OCI-LY3 (cell line): ENCODE measurements around the gene NGF.

ENCODE experiments used
- H2AFZ ChIP-seq: fragments of 200-600, 300-600 bp; shearing (Covaris generic); 2 replicates; pipeline ENCODE4 v1.6.0; 2014; ENCODE audit warnings: antibody characterized with exemption, low read depth, low read length
- H3K27ac ChIP-seq: fragments of 200-600, 300-600 bp; sonication (generic); 2 replicates; pipeline ENCODE4 v1.5.1; 2014; ENCODE audit warnings: mild to moderate bottlenecking, low read length, moderate library complexity, mixed read lengths
- H3K27me3 ChIP-seq: fragments of 200-600, 300-600 bp; sonication (generic); 2 replicates; pipeline ENCODE4 v1.6.1; 2014; ENCODE audit warnings: low read depth, low read length, mixed read lengths
- H3K36me3 ChIP-seq: fragments of 200-600, 300-600 bp; sonication (generic); replicated peaks from 2 replicates; pipeline ENCODE3; 2014; ENCODE audit warnings: low read depth, low read length, mixed read lengths
- H3K4me1 ChIP-seq: fragments of 300-600, 200-600 bp; sonication (generic); 2 replicates; pipeline ENCODE4 v1.6.1; 2014; ENCODE audit warnings: low read length, mixed read lengths
- H3K4me2 ChIP-seq: fragments of 200-600, 300-600 bp; sonication (generic); 2 replicates; pipeline ENCODE4 v1.6.1; 2014; ENCODE audit warnings: low read length, mixed read lengths
- H3K4me3 ChIP-seq: fragments of 300-600, 200-600 bp; sonication (generic); 2 replicates; pipeline ENCODE4 v1.5.1; 2014; ENCODE audit warnings: antibody characterized with exemption, mild to moderate bottlenecking, low read length, moderate library complexity
- H3K79me2 ChIP-seq: fragments of 300-600, 200-600 bp; shearing (Covaris generic); 2 replicates; pipeline ENCODE4 v1.6.1; 2014; ENCODE audit warnings: mild to moderate bottlenecking, low read length, mixed read lengths
- H3K9ac ChIP-seq: fragments of 300-600, 200-600 bp; shearing (Covaris generic); 2 replicates; pipeline ENCODE4 v1.6.0; 2014; ENCODE audit warnings: mild to moderate bottlenecking, low read length, moderate library complexity
- H3K9me3 ChIP-seq: fragments of 200-600, 300-600 bp; shearing (Covaris generic); 2 replicates; pipeline ENCODE4 v1.6.1; 2014; ENCODE audit warnings: low read length, mixed read lengths; ENCODE audit not compliant: insufficient read depth
- H4K20me1 ChIP-seq: fragments of 200-600, 300-600 bp; sonication (generic); 2 replicates; pipeline ENCODE4 v1.6.1; 2016; ENCODE audit warnings: low read length, mixed read lengths; ENCODE audit not compliant: insufficient read depth
- EZH2phosphoT487 ChIP-seq: fragments of 200-600 bp; shearing (Covaris generic); IDR thresholded peaks from 2 replicates; pipeline ENCODE4 v1.6.1; 2018; ENCODE audit warnings: antibody characterized with exemption, mixed run types, low read depth
- TF ChIP-seq, protein P1 (sequence below): fragments of 200-600, 300-600 bp; sonication (generic); IDR thresholded peaks from 2 replicates; pipeline ENCODE4 v1.5.1; 2014; ENCODE audit warnings: antibody characterized with exemption, low read length, low read depth

Gene NGF

DNA sequence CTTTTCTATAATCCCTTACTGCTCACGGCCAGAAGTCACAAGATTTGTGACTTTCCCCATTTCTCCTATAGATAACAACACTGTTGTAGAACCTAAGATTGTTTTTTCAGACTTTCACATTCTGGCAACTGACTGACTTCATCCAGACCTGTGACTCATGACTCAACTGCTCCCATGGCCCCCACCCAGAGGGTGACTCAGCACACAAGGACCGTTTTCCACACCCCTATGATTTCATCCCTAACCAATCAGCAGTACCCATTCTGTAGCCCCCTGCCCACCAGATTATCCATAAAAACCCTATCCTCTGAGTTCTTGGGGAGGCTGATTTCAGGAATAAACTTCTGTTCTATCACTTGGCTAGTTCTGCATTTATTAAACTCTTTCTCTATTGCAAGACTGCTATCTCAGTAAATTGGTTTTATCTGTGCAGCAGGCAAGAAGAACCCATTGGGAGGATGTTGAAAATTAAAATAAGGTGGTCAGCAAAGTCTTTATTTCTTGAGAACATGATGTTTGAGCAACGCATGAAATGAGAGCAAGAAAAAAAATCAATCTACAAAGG lies 79.7 kb downstream of the NGF start:
- Histone ChIP-seq H3K36me3 (no peaks in the 10 kb centered on the region), H3K4me1 (no peaks in the 10 kb centered on the region), H3K27ac (no peak overlapping the region), H3K79me2 (no peaks in the 10 kb centered on the region), H3K9ac (no peak overlapping the region), H2AFZ (no peak overlapping the region), H3K4me3 (no peak overlapping the region), H3K4me2 (no peak overlapping the region), H3K27me3 (no peaks in the 10 kb centered on the region), H3K9me3 (no peaks in the 10 kb centered on the region), H4K20me1 (no peaks in the 10 kb centered on the region)
- no peak for TF ChIP-seq EZH2phosphoT487
- TF ChIP-seq, protein P1, sequence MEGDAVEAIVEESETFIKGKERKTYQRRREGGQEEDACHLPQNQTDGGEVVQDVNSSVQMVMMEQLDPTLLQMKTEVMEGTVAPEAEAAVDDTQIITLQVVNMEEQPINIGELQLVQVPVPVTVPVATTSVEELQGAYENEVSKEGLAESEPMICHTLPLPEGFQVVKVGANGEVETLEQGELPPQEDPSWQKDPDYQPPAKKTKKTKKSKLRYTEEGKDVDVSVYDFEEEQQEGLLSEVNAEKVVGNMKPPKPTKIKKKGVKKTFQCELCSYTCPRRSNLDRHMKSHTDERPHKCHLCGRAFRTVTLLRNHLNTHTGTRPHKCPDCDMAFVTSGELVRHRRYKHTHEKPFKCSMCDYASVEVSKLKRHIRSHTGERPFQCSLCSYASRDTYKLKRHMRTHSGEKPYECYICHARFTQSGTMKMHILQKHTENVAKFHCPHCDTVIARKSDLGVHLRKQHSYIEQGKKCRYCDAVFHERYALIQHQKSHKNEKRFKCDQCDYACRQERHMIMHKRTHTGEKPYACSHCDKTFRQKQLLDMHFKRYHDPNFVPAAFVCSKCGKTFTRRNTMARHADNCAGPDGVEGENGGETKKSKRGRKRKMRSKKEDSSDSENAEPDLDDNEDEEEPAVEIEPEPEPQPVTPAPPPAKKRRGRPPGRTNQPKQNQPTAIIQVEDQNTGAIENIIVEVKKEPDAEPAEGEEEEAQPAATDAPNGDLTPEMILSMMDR = no peak

DNA sequence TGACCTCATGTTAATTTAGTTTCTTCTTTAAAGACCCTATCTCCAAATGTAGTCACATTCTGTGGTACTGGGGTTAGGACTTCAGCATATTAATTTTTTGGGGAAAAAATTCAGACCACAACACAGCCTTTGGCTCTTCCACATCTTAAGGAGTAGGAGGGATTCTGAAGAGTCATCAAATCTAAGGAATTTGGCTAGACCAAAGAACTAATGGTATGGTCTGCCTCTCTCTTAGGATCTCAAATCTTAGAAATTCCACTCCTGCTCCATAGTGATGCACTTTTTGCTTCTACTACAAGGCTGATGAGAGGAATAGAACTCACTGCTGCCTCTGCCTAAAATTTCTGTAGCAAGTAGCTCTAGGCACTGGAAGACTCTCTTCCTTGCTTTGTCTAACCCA lies 80.5 kb downstream of the NGF start:
- no peak overlapping the region for H3K4me3 ChIP-seq
- TF ChIP-seq, protein P1 = no peak
- TF ChIP-seq EZH2phosphoT487 = no peak
- H3K27ac ChIP-seq = no peak overlapping the region
- no peaks in the 10 kb centered on the region for H3K27me3 ChIP-seq
- no peaks in the 10 kb centered on the region for H4K20me1 ChIP-seq
- H3K4me2 ChIP-seq = no peak overlapping the region
- H3K4me1 ChIP-seq = no peaks in the 10 kb centered on the region
- H3K9ac ChIP-seq = no peak overlapping the region
- no peaks in the 10 kb centered on the region for H3K36me3 ChIP-seq
- no peaks in the 10 kb centered on the region for H3K9me3 ChIP-seq
- H3K79me2 ChIP-seq = no peaks in the 10 kb centered on the region
- H2AFZ ChIP-seq = no peak overlapping the region

DNA sequence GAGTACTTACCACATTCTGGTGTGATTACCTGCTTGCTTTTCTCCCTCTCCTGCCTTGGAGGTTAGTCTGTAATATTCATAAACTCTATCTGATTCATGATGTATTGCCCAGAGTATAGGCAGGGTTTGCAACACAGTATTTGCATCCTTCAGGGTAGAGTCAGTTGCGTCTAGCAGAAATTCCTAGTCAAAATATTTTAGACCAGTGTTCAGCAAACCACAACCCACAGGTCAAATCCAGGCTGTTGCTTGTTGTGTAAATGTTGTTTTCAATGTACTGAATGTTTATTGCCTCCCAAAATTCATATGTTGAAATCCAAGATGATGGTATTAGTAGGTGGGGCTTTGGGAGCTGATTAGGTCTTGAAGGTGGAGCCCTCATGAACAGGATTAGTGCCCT lies 82.9 kb downstream of the NGF start:
- Histone ChIP-seq H3K4me2 (no peak overlapping the region), H3K9me3 (no peaks in the 10 kb centered on the region), H2AFZ (no peak overlapping the region), H3K27ac (no peak overlapping the region), H3K79me2 (no peaks in the 10 kb centered on the region), H3K4me1 (no peaks in the 10 kb centered on the region), H3K27me3 (no peaks in the 10 kb centered on the region), H3K9ac (no peak overlapping the region), H4K20me1 (no peaks in the 10 kb centered on the region), H3K36me3 (no peaks in the 10 kb centered on the region), H3K4me3 (no peak overlapping the region)
- TF ChIP-seq, protein P1 = no peak

DNA sequence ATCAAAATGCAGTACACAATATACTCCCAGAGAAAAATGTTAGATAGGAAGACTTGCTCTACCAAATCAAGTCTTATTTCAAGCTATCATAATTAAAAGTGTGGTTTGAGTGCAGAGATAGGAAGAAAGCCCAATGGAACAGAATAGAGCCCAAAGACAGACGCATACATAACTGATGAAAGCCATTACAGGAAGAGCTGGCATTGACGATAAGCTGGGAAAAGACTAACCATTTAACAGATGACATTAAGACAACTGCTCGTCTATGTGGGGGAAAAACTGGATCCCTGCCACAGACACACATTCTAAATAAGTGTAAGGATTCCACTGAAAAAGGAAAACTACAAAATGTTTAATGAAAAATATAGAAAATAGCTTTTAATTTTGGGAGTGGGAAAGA lies 85.5 kb downstream of the NGF start:
- Histone ChIP-seq H4K20me1 (no peaks in the 10 kb centered on the region), H3K36me3 (no peaks in the 10 kb centered on the region), H2AFZ (no peak overlapping the region), H3K4me2 (no peak overlapping the region), H3K9me3 (no peaks in the 10 kb centered on the region), H3K79me2 (no peaks in the 10 kb centered on the region), H3K27me3 (no peaks in the 10 kb centered on the region), H3K27ac (no peak overlapping the region), H3K9ac (no peak overlapping the region), H3K4me1 (no peaks in the 10 kb centered on the region), H3K4me3 (no peak overlapping the region)
- no peak for TF ChIP-seq EZH2phosphoT487
- TF ChIP-seq, protein P1 = no peak
